Measurements from ENCODE around the gene ARL6IP1.

ARL6IP1 gene

DNA sequence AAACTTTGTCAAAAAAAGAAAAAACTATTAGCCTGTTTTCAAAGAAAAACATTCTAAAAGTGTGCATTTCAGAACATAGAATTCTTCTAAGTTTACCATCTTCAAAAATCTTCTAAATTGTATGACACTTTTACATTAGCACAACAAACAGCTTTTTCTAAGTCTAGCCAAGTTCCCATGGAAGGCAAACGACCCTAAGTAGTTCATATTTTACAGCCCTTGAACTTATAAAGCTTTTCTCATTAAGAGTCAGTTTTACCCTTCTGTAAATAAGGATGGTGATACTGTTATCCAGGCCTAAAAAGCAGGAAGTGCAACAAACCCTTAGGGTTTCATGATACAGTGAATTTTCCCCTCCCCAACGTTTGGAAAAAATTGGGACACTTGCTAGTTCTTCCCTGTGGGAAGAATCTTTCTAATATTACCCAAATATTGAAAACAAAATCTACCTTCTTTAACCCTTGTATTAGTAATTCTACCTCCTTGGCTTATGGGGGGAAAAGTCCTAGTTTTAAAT is 4.0 kb upstream of the ARL6IP1 start:
- TF ChIP-seq EZH2 (optimal IDR thresholded peaks at IDR 0.05; ENCODE audit: low read depth, low read length) (no peak), EZH2phosphoT487 (IDR thresholded peaks at IDR 0.05; ENCODE audit: low read length) (no peak)
- TF ChIP-seq, protein P1, sequence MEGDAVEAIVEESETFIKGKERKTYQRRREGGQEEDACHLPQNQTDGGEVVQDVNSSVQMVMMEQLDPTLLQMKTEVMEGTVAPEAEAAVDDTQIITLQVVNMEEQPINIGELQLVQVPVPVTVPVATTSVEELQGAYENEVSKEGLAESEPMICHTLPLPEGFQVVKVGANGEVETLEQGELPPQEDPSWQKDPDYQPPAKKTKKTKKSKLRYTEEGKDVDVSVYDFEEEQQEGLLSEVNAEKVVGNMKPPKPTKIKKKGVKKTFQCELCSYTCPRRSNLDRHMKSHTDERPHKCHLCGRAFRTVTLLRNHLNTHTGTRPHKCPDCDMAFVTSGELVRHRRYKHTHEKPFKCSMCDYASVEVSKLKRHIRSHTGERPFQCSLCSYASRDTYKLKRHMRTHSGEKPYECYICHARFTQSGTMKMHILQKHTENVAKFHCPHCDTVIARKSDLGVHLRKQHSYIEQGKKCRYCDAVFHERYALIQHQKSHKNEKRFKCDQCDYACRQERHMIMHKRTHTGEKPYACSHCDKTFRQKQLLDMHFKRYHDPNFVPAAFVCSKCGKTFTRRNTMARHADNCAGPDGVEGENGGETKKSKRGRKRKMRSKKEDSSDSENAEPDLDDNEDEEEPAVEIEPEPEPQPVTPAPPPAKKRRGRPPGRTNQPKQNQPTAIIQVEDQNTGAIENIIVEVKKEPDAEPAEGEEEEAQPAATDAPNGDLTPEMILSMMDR (IDR thresholded peaks at IDR 0.05; ENCODE audit: low read length) = no peak
- no peak overlapping the region for H3K27ac ChIP-seq (ENCODE audit: low read length)
- H3K4me2 ChIP-seq (ENCODE audit: low read depth, low read length) = no peak overlapping the region
- no peak overlapping the region for H2AFZ ChIP-seq (ENCODE audit: low read length)
- H3K27me3 ChIP-seq (replicated peaks; ENCODE audit: insufficient read depth, low read length) = no peaks in the 10 kb centered on the region
- no peak for DNase-seq
- no peaks in the 10 kb centered on the region for H4K20me1 ChIP-seq (ENCODE audit: insufficient read depth, low read length)
- H3K4me1 ChIP-seq (ENCODE audit: low read length) = no peaks in the 10 kb centered on the region
- no peaks in the 10 kb centered on the region for H3K9me3 ChIP-seq (replicated peaks; ENCODE audit: insufficient read depth, low read length)
- H3K36me3 ChIP-seq (replicated peaks; ENCODE audit: insufficient read depth, low read length) = peaks cover 7% of the 10 kb centered on the region; the same call in 1 of the 2 replicates
- H3K9me2 ChIP-seq (replicated peaks; ENCODE audit: insufficient read depth, low read length) = no peaks in the 10 kb centered on the region
- H3K4me3 ChIP-seq (ENCODE audit: low read length) = no peak overlapping the region
- peaks cover 10% of the 10 kb centered on the region for H3K79me2 ChIP-seq (ENCODE audit: low read length)
- peaks cover 26% of the 10 kb centered on the region for H3F3A ChIP-seq (ENCODE audit: insufficient read depth, low read length)
- H3K9ac ChIP-seq (ENCODE audit: low read length) = no peak overlapping the region

DNA sequence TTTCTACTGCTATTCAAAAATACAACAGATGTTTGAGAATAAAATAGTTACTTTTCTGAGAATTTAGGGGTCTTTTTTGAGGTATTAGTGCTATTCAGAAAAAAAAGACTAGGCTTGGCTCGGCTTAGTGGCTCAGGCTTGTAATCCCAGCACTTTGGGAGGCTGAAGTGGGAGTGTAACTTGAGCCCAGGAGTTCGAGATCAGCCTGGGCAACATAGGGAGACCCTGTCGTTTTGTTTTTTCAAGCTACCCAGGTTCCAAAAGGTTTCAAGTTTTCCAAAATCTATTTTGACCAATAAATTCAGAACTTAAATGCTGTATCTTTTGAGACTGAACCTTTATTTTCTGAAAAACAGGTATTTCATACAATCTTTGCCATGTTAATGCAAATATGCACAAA is 3.2 kb upstream of the ARL6IP1 start:
- H3K9me3 ChIP-seq (replicated peaks; ENCODE audit: insufficient read depth, low read length) = no peaks in the 10 kb centered on the region
- peaks cover 17% of the 10 kb centered on the region for H3K79me2 ChIP-seq (ENCODE audit: low read length)
- no peaks in the 10 kb centered on the region for H4K20me1 ChIP-seq (ENCODE audit: insufficient read depth, low read length)
- H3K4me1 ChIP-seq (ENCODE audit: low read length) = peaks cover 7% of the 10 kb centered on the region
- DNase-seq = no peak
- peaks cover 26% of the 10 kb centered on the region for H3F3A ChIP-seq (ENCODE audit: insufficient read depth, low read length)
- H3K4me2 ChIP-seq (ENCODE audit: low read depth, low read length) = no peak overlapping the region
- 0 out of 2 replicates have a peak, but pooled peaks cover 6% of the 10 kb centered on the region for H3K36me3 ChIP-seq (replicated peaks; ENCODE audit: insufficient read depth, low read length)
- no peaks in the 10 kb centered on the region for H3K27me3 ChIP-seq (replicated peaks; ENCODE audit: insufficient read depth, low read length)
- no peak overlapping the region for H2AFZ ChIP-seq (ENCODE audit: low read length)
- TF ChIP-seq EZH2 (optimal IDR thresholded peaks at IDR 0.05; ENCODE audit: low read depth, low read length) (no peak), EZH2phosphoT487 (IDR thresholded peaks at IDR 0.05; ENCODE audit: low read length) (no peak)
- TF ChIP-seq, protein P1 (IDR thresholded peaks at IDR 0.05; ENCODE audit: low read length) = no peak
- no peak overlapping the region for H3K4me3 ChIP-seq (ENCODE audit: low read length)
- no peak overlapping the region for H3K27ac ChIP-seq (ENCODE audit: low read length)
- no peaks in the 10 kb centered on the region for H3K9me2 ChIP-seq (replicated peaks; ENCODE audit: insufficient read depth, low read length)
- H3K9ac ChIP-seq (ENCODE audit: low read length) = no peak overlapping the region

DNA sequence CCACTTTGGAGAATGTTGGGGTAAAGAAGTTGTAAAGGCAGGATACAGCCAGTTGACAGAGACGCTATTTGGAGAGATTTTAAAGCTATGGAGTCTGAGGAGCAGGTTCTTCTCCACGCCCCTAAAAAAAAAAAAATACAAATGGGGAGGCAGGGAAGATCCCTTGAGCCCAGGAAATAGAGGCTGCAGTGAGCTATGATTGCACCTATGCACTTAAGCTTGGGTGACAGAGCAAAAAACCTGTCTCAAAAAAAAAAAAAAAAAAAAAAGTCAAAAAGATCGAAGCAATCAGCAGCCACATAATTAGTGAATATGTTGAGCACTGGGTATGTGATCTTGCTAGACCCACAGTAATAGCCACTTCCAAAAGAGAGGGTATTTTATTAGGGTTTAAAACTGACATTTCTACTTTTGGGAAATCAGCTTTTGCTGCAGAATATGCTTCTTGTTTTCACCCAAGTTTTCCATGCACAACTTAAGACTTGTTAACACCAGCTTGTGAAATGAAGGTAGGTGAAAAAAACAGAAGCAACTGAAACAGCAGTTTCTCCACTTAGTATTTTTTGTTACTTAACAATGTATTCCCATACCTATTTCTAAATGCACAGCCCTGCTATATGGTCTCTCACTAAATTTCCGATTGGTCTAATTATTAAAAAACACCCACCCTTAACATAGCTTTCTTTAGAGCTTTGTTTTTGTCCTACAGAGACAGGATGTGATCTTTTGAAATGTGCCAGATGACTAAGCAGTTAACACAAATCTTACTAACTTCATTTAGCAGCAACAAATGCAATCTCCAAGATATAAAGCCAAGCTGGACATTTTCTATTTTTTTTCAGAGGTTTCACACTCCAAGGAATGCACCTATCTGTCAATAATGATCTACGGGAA is 2.5 kb upstream of the ARL6IP1 start:
- Histone ChIP-seq H3K79me2 (ENCODE audit: low read length) (peaks cover 25% of the 10 kb centered on the region), H3K9me3 (replicated peaks; ENCODE audit: insufficient read depth, low read length) (no peaks in the 10 kb centered on the region), H3K9ac (ENCODE audit: low read length) (no peak overlapping the region), H3K36me3 (replicated peaks; ENCODE audit: insufficient read depth, low read length) (no peaks in the 10 kb centered on the region), H3K4me1 (ENCODE audit: low read length) (peaks cover 9% of the 10 kb centered on the region), H2AFZ (ENCODE audit: low read length) (no peak overlapping the region), H3F3A (ENCODE audit: insufficient read depth, low read length) (peaks cover 26% of the 10 kb centered on the region), H4K20me1 (ENCODE audit: insufficient read depth, low read length) (no peaks in the 10 kb centered on the region), H3K4me2 (ENCODE audit: low read depth, low read length) (no peak overlapping the region), H3K9me2 (replicated peaks; ENCODE audit: insufficient read depth, low read length) (no peaks in the 10 kb centered on the region), H3K27me3 (replicated peaks; ENCODE audit: insufficient read depth, low read length) (no peaks in the 10 kb centered on the region), H3K4me3 (ENCODE audit: low read length) (no peak overlapping the region), H3K27ac (ENCODE audit: low read length) (no peak overlapping the region)
- TF ChIP-seq EZH2 (optimal IDR thresholded peaks at IDR 0.05; ENCODE audit: low read depth, low read length) (no peak), EZH2phosphoT487 (IDR thresholded peaks at IDR 0.05; ENCODE audit: low read length) (no peak)
- TF ChIP-seq, protein P1 (IDR thresholded peaks at IDR 0.05; ENCODE audit: low read length) = no peak
- no peak for DNase-seq
